GM18909 (cell line): ENCODE data around the gene LRRC70.
"Not testable (repeated sequence)": the region's sequence is repeated elsewhere in the genome, so short reads cannot be mapped to it uniquely, and the experiment has no call there.

ENCODE experiments used
- ATAC-seq: cut with Tn5 transposase; IDR thresholded peaks from one replicate; pipeline ENCODE4 v1.9.1; 2021; ENCODE audit warnings: mild to moderate bottlenecking; ENCODE audit not compliant: unreplicated experiment, poor library complexity

The LRRC70 gene

DNA sequence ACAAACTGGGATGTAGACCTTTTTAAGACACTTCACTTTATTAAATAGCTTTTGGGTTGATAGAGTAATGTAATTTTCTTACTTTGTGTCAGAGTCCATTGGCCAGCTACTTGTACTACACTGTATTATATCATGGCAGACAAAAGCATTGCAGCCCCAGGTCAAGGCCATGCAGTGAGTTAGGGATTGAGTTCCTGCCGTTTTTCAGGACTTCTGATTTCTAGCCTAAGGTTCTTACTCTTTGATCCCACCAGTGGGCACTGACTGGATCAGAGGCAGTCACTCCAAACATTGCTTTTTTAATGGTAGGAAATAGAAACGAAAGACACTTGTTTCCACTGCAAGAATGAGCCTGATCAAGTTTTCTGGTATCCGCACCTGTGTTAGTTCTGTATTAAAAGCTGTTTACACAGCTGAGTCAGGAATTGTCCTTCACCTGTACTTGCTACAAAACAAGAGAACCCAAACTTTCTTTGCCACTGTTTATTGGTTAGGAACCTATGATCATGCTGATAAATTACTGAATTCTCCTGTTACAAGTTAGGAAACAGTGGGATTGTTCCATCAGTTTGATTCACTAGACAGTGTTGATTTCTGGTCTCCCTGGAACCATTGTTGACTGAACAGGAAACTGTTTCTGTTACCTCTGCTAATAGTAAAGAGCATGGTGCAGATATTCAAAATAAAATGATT lies 22.1 kb downstream of the LRRC70 start:
- no peak for ATAC-seq

DNA sequence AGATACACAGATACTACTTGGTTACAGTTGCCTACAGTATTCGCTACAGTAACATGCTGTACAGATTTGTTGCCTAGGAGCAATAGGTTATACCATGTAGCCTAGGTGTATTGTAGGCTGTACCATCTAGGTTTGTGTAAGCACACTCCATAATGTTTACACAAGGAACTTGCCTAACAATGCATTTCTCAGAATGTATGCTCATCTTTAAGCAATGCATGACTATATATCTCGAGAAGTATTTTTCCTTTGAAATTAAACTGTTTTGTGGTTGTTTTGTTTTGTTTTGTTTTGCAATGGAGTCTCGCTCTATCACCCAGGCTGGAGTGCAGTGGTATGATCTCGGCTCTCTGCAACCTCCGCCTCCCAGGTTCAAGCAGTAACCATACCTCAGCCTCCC lies 25.3 kb downstream of the LRRC70 start:
- no peak for ATAC-seq

DNA sequence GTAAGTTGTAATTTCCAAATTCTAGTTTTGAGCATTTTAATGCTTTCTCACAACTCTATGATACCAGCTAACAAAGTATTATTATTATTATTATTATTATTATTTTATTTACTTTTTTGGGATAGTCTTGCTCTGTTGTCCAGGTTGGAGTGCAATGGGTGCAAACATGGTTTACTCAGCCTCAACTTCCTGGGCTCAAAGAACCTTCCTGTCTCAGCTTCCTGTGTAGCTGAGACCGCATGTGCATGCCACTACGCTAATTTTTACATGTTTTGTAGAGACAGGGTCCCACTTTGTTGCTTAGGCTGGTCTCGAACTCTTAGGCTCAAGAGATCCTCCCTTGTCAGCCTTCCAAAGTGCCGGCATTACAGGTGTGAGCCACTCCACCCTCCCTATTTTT lies 27.0 kb downstream of the LRRC70 start:
- ATAC-seq, result no peak

DNA sequence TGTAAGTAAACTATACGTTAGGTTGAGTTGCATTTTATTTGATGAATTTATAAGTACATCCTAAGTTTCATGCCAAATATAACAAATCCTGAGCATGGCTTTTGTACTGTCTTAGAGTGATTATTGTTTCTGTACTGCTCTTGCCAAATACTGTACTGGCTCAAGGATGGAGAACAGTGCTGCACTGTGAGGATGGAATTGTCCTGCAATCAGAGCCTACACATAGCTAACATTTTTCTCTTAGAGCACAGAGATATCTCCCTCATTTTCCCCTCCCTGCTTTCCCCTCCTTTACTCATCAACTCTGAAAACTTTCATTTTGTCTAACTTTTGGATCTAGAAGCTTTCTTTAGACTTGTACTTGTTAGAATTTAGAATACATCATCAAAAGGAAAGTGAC lies 28.3 kb downstream of the LRRC70 start:
- no peak for ATAC-seq

DNA sequence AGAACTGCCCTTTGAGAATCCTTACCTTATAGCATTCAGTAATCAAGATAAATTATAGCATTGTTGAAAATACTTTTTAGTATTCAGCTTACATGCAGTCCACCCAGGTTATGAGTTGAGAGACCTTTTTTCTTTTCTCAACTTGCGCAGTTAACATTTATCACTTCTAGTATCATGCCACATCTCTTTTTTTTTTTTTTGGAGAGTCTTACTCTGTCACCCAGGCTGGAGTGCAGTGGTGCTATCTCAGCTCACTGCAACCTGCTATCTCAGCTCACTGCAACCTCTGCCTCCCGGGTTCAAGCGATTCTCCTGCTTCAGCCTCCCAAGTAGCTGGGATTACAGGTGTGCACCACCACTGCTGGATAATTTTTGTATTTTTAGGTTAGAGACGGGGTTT lies 29.0 kb downstream of the LRRC70 start:
- no peak for ATAC-seq

DNA sequence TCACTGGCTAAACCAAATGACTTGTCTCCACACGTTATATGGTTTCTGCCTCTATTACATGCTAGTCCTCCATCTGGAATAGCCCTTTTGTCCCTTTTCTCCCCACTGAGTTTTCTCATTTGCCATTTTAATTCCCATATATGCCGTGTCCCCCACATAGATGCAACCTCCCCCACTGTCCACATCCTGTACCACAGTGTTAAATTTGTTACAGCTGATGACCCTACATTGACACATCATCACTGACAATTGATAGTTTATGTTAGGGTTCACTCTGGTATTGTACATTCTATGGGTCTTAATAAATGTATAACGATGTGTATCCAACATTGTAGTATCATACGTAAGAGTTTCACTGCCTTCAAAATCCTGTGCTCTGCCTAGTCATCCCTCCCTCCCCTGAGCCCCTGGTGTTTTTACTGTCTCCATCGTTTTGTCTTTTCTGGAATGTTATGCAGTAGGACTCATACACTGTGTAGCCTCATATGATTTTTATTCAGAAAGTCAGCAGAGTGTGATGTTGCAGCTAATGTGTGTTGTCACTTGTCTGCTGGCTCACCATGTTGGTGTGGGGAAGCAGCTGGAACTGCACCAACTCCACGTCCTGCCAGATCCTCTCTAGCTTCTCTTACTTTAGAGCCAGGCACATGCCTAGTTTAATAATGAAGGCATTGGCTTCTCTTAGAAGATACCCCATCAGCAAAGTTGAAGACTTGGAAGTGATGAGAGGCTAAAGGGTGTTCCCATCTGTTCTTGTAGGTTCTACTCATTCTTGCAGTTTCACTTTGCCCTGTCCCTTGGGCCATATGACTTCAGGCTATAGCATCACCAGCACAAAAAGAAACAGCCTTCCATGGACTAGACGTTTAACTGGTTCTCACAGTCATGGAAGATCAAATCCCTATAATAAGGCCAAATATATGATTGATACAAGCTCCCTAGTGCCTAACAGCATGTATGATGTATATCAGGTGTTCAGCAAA lies 30.2 kb downstream of the LRRC70 start:
- no peak for ATAC-seq

DNA sequence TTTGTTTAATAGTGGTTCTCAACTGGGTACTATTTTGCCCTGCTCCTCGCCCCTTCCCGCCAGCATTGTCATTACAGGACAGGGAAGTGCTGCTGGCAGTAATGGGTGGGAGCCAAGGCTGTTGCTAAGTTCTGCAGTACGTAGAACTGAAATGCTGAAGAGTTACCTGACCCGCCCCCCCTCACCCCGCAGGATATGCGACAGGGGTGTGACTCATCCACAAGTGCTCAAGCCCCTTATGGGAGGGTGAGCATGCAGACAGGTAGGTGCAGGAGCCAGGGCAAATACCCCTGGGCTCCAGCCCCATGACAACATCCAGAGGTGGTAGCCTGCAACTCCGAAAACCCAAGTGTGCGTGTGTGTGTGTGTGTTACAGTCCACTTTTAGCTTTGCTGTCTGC lies 35.7 kb downstream of the LRRC70 start:
- no peak for ATAC-seq

DNA sequence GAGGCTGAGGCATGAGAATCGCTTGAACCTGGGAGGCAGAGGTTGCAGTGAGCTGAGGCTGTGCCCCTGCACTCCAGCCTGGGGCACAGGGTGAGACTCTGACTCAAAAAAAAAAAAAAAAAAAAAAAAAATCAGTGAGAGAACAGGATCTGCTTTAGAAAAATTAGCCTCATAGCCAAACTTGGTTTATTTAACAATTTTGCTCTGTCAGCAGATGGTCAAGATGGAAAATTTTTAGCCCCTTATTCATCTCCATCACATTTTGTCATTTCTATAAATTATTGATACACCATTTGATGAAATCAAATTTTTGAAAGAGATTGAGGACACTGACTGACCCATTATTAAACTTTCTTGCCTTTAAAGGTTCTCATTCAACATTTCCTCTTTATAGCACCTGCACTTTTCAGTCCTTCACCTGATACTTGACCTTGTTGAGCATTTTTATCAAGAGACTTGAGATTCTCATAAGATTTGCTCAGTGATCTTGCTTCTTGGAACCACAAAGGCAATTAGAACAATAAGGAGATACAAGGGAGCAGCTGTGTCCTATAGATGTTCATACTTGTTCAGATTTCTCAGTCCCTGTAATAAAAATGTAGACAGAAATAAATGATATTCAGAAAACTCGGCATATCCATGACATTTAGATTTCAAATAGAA lies 38.1 kb downstream of the LRRC70 start:
- no peak for ATAC-seq

DNA sequence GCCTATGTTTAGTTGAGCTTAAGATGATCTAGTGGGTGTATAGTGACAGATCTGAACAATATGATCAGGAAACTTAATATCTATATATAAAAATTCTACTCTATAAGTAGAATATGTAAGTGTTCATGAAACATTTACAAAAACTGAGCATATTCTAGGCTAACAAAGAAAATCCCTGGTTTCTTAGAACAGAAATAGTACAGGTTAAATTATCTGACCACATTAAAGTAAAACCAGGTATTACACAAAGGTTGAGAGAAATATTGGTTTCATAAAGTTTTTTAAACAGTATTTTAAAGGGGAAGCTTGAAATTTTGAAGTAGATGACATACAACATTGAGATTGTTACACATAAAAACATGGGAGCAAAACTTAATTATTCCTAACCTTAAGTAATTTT lies 39.3 kb downstream of the LRRC70 start:
- no peak for ATAC-seq

DNA sequence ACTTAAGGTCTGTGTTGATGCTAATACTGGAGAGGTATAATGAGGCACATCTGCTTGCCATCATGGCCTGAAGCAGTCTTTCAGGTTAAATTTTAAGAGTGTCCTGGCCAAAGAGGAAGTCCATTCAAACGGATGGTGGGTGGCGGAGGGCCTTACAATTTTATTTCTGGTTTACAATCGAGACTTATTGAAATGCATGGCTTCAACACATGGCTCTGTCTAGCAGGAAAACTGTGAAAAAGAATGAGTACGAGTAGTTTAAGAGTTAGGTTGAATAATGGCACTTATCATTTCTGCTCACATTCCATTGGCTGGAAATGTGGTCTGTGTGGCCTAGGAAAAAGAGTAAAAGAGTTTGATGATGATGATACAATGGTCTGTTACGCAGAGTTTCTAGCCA lies 42.1 kb downstream of the LRRC70 start:
- ATAC-seq, result no peak

DNA sequence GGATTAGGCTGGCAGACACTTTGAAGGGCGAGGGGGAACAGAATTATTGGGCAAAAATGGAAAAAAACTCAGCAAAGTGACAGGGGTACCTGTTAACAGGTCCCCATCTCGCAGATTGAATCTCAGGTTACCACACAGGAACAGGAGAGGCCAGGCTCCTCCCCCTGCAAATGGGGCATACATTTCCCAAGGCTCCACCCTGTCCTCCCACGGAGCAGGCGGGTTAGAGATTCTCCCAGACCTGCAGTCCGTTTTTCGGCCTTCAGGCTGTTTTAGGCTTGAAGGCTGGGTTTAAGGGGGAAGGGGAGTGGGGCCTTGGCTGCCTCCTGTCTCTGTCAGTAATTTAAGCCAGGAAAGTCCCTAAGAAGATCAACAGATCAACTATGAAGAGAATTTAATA lies 42.7 kb downstream of the LRRC70 start:
- ATAC-seq, result no peak

DNA sequence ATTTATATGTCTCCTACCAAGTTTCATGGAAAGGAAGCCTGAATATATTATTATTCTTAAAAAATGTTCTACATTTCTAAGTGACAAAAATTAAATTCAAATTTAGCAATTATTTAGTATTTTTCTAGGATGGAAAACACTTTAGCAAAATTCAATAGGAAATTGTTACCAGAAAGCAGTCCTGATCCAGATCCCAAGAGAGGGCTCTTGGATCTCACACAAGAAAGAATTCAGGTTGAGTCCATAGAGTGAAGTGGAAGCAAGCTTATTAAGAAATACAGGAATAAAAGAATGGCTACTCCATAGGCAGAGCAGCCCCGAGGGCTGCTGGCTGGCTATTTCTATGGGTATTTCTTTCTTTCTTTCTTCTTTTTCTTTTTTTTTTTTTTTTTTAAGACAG lies 44.7 kb downstream of the LRRC70 start:
- ATAC-seq, result no peak

DNA sequence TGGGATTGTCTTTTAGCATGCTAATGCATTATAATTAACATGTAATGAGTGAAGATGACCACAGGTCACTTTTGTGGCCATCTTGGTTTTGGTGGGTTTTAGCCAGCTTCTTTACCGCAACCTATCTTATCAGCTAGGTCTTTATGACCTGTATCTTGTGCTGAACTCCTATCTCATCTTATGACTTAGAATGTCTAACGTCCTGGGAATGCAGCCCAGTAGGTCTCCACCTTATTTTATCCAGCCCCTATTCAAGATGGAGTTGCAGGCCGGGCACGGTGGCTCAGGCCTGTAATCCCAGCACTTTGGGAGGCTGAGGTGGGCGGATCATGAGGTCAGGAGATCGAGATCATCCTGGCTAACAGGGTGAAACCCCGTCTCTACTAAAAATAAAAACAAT lies 45.8 kb downstream of the LRRC70 start:
- ATAC-seq, result not testable (repeated sequence)

DNA sequence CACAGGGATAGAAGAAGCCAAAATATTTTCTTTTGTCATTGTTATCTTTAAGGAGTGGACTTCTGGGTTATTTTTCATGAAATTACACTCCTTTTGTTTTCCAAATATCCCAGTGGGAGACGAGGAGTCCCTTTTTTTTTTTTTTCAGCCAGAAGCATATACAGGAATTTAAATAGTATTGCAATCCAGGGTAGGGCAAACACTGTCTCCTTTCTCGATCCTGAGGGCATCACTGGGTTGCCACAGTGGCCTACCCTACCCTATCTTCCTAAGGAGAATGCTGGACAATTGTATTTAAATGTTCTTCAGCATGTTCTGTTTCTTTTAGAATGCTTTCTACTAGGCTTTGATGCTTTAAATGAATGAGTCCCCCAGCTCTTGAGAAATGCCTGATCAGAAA lies 47.9 kb downstream of the LRRC70 start:
- ATAC-seq, result no peak

DNA sequence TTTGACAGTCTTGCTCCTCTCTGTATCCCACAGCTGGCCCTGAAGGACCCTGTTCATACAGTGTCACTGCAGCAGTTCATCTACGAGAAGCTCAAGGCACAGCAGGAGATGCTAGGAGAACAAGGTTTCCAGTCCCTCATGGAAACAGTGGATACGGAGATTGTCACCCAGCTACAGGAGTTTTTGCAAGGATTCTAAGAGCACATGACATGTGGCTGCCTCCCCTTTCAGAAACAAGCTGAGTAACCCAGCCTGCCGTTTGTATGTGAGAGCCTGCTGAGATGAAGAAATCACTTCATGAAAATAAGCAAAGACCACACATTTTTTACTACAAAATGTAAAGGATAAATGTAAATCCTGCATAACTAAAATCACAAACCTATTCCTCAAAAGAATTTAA lies 48.5 kb downstream of the LRRC70 start:
- ATAC-seq, result no peak

DNA sequence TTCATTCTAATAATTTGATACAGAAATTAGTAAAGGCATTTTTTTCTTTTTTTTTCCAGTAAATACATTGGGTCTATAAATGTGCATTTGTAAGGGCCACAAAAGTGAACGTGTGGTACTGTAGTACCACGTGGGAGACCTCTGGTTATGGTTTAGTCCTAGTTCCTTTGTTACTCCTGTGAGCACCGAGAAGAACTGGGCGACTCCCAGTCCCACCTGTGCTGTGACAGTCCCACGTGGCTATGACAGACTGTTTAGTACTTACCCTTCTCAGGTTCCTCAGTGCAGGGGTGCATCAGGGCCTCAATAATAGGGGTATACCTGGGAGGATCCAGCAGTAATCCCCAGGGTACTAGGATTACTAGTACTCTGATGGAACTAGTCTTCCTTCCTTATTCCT lies 49.3 kb downstream of the LRRC70 start:
- ATAC-seq, result no peak
